HG02938 (cell line): ENCODE measurements around the gene RAB20.

Experiments used
- ATAC-seq: cut with Tn5 transposase; IDR thresholded peaks from one replicate; pipeline ENCODE4 v1.9.1; 2021; ENCODE audit warnings: mild to moderate bottlenecking, moderate library complexity; ENCODE audit not compliant: unreplicated experiment

Gene RAB20

DNA sequence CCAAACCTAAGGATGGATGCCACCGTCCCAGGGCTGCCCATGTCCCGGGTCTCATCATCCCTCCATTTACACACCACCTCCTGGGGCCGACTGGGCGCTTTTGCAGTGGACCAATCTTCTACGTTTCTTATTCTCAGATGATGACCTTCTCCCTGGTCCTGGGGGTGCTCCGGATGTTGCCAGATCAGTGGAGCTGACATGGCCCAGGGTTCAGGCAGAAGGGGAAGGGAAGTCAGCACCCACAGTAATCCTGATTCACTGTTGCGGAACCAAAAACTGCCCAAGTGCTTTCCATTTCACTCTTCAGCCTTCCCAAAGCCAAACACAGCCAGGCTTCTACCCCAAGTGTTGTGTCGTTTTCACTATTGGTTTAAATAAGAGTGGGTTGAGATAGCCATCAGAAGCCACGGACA is 29.8 kb downstream of the RAB20 start:
- no peak for ATAC-seq

DNA sequence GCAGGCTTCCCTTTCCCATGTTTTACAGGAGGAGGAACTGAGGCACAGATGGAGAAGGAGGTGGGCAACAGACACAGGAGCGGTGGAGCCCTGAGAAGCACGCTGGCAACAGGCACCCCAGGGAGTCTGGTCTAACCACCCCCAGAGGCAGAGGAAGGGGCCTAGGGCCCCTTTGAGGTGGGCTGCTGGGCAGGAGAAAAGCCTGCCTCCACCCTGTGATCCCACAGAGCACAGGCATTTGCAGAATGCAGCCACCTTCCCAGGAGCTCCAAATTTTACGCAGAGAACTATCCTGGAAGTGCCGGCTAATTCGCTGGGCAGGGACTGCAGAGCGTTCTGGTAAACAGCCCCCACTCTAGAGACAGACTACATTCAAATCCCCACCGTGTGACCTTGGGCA is 30.4 kb downstream of the RAB20 start:
- ATAC-seq: no peak

DNA sequence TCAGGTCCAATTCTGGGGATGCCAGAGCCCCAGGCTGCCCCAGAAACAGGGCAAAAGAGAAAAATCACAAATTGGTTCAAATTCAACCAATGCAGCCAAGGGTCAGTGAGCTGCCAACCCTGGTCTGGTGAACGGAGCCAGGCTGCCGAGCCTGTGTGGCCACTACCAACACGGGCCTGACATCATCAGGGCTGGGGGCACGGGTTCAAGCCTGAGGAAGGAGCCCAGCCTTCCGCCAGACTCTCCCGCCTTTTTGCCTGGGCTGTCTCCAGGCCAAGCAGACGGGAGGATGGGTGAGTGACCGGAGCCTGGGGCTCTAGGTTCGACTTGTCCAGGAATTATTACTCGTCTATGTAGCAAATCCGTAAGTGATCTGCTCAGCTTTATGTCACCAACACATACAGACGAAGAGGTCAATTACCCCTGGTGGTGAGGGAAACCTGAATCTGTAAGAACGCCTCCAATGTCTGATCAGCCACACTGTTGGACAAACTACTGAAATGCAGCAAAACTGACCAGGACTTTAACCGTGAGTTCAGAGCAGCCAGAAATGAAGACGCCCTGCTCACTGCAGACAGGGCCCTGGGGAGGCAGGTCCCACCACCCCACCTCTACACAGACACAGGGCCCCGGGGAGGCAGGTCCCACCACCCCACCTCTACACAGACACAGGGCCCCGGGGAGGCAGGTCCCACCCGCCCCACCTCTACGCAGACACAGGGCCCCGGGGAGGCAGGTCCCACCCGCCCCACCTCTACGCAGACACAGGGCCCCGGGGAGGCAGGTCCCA is 31.8 kb downstream of the RAB20 start:
- ATAC-seq: no peak

DNA sequence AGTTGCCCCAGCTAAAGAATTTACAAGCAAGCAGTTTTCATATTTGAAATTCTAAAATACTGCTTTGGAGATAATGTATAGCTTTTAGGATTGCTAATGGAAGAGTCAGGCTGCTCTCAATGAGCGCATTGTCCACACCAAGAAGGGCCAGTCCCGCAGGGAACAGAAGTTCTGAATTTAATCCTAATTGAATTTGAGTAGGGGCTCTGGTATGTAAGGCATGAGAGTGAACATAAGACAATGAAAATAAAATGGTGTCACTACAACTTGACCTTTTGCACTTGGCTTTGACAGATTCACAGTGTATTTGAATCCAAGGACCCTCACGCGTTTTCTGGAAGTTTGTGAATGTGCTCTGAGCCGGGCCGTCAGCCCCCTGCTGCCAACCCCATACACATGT is 32.6 kb downstream of the RAB20 start:
- no peak for ATAC-seq

DNA sequence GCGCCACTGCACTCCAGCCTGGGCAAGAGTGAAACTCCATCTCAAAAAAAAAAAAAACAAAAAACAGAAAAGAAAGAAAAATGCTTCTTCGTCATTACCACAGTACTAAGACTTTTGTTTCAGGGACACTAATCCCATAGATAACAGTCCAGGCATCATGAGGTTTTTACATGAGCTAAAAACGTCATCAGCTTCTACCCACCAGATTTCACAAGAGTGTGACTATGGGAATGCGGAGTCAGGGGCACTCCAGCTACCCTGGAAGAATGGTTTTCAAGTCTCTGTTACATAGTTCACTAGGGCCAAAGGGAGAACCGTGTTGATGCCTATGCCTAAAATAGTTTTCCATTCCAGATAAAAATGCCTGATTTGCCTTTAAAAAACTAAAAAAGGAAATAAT is 33.2 kb downstream of the RAB20 start:
- ATAC-seq: no peak

DNA sequence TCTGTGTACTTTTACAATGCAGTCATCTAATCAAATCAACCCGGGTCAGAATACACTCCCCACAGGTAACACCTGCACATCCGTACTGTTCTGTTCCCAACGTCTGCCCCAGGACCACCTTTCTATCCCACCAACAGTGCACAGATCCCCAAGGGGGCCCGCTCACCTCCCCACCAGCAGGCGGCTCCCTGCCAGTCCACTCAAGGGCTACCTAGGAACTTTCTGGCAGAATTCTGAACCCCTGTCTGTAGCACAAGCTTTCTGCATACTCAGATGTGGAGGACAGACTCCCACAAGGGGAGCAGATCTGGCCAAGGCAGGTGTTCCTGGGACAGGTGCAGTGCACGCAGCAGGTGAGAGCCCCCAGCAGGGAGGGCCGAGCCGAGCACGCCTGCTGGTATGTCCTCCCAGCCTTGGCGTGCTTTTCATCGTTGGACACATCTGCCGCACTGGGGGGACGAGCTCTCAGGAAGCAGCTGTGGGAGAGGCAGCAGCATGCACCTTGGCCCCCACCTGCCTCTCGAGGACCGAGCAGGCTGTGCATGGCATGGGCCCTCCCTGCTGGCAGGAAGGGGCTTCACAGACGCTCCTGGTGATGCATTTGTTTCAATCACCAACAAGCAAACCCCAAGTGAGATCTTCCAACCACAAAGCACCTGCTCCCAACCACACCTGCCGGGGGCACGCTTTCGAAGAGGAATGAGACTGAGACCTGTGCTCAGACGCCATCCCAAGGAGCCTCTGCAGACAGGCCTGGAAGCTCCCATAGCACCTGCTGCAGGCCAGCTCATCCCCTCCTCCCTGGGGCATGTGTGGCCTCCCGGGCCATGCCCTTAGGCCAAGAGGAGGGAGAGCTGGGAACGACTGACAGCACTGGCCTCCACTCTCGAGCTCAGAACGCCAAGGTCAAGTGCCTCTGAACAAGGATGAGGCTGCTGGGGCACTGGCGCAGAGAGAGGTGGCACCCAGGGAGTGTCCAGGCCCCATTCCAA is 35.9 kb downstream of the RAB20 start:
- ATAC-seq: peak; percentile 64

DNA sequence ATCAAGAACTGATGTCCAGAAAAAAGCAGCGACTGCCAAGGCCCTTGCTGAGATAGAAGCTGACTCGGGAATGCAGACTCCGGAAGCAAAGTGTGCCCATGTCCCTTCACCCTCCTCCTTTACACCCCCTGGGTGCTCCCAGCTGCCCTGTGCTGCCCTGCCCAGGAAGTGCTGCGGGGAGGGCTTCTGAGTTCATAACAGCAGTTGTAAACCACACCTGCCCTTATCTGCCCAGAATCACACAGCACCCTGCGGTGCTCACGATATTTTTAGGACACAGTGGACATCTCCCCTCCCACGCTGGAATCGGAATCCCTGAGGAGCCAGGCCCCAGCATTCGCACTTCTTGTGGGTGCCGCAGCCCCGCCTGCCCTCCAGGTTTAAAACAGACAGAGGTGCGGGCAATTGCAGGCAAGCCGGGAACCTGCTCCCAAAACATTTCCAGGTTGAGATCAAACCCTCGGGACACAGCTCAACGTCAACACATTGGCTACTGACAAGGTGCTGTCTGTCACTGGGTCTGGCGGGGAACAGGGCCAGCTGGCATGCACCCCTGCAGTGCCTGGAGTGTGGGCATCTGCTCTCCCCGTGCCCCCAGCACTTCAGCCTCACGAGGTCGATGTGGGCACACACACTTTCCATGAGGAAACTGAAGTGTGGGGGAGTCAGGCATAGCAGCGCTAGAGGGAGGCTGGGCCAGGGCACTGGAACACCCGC is 36.8 kb downstream of the RAB20 start:
- no peak for ATAC-seq

DNA sequence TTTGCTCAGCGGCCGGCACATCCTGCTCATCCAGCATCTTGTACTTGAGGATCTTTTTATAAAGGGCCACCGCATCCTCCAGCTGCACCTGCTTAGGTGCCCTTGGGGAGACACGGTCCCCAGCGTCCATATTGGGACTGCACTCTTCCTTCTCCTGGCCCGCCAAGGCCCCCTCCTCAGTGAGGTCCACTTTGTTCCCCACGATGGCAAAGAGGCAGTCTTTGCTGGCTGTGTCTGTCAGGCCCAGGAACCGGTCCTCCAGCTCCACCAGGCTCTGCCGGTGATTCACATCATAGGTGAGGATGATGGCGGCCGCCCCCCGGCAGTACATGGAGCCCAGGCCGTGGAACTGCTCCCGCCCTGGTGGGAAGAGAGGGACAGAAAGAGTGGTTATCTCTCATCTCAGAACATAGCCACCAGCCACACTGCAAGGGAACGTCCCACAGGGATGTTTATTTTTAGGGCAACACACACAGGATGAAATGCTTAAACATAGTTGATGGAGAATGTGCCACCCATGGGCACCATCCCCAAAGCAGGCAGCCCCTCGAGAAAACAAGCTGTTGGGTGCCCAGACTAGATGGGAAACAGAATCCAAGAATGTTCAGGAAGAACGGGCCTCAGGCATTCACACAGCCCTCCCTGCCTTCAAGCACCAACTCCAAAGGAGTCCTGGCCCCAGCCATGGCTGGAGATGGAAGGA is 37.5 kb downstream of the RAB20 start:
- ATAC-seq: no peak

DNA sequence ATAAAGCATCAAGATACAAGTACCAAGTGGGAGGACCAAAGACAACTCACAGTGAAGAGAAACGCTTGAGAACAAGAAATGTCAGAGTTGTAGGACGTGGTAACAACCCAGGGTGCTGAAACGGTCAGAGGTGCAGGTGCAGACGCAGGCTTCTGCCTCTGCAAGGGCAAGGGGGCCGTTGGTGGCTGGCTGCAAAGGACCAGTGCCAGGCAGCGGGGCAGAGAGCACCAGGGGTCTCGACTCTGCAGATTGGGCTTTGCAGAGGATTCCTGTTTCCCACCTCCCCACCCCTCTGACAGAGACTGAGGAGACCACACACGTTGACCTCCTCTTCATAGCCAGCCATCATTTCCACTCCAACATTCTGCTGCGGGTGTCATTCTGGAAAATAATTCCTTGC is 38.3 kb downstream of the RAB20 start:
- ATAC-seq: no peak

DNA sequence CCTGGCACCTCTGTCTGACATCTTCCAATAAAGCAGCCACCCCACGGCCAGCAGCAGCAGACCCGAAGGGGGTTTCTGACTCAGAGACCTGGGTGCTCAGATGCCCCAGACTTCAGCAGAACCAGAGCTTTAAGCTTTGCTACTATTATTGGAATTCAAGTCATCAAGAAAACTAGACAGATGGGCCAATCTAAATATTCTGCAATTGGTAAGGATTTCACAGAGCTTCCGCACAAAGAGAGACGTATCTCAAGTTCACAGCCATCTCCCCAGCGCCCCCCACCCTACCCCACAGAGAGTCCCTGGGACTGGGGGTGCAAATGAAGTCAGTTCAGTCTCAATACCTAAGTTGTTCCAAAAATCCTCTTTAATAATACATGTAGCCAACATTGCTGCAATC is 38.8 kb downstream of the RAB20 start:
- no peak for ATAC-seq

DNA sequence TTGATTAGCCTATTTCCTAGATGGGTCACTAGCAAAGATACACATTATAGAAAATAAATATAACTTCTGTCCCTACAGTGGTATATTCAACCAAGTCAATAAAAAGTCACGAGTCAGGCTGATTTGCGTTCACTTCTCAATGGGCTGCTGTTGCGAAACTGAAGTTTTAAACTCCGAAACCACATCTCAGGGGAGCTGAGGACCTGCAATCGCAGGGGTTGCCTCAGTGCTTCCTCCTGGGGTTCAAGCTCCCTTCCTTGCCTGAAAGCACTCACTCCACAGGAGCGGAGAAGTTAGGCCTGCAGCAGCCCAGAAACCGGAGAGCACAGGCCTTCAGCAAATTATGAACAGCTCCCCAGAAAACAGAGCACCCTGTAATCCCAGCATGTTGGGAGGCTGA is 39.6 kb downstream of the RAB20 start:
- no peak for ATAC-seq

DNA sequence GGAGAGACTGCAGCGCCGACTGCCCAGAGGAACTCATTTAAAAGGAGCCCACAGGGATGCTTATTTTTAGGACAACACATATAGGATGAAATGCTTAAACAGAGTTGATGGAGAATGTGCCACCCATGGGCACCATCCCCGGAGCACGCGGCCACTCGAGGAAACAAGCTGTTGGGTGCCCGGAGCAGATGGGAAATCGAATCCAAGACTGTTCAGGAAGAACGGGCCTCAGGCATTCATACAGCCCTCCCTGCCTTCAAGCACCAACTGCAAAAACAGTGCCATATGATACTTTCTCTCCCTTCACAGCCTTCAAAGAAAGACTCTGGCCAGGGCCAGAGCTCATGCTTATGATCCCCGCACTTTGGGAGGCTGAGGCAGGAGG is 40.2 kb downstream of the RAB20 start:
- no peak for ATAC-seq

DNA sequence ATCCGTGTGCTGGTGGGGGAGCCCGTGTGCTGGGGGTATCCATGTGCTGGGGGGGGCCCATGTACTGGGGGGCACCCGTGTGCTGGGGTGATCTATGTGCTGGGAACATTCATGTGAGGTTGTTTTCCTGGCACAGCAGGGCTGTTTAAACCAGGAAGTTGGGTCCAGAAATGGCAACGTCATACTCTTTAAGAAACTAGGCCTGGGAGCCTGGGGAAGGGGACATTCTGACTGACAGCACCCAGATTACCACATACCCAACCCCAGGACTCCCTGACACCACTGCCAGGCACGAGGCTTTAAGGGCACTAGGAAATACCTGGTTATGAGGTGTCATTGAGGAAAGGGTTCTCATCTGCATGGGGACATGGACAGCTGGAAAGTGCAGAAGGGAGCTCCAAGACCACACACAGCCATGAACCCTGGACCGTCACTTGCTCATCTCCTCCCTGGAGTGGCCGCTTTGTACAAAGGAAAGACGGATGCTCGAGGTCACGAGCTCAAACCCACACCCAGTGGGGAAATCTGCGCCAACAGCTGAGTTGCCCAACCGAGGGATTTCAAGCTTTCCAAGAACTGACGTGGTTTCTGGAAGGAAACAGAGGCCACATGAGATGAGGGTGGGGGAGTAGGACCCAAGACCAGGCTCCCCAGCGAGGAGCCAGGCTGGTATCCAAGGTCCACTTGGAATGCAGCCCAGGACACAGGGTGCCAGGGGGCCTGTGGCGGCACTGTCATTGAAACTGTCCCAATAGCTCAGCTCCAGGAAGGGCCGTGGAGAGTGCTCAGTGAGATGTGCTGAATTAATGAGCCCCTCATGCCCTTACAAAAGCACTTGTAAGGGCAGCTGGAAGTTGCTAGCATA is 40.9 kb downstream of the RAB20 start:
- no peak for ATAC-seq

DNA sequence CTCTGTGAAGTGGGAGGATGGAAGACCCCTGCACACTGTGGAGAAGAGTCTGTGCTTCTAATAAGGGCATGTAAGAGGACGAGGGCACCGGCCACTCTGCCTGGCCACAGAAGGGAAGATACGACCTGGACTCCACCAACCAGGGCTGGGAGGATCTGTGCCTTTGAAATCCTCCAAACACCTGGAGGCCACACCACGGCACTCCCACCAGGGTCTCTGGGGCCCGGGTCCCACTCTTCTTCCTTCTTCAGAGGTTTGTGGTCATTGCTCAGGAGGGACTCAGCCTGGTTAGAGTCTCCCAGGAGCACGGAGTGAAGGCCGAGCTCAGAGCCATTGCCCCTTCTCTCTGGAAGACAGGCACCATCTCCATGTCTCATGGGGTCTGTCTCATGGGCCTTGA is 42.0 kb downstream of the RAB20 start:
- no peak for ATAC-seq

DNA sequence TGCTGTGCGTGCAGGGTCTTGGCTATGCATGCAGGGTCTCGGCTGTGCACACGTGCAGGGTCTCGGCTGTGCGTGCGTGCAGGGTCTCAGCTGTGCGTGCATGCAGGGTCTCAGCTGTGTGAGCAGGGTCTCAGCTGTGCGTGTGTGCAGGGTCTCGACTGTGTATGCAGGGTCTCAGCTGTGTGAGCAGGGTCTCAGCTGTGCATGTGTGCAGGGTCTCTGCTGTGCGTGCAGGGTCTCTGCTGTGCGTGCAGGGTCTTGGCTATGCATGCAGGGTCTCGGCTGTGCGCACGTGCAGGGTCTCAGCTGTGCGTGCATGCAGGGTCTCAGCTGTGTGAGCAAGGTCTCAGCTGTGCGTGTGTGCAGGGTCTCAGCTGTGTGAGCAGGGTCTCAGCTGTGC is 42.5 kb downstream of the RAB20 start:
- no peak for ATAC-seq

DNA sequence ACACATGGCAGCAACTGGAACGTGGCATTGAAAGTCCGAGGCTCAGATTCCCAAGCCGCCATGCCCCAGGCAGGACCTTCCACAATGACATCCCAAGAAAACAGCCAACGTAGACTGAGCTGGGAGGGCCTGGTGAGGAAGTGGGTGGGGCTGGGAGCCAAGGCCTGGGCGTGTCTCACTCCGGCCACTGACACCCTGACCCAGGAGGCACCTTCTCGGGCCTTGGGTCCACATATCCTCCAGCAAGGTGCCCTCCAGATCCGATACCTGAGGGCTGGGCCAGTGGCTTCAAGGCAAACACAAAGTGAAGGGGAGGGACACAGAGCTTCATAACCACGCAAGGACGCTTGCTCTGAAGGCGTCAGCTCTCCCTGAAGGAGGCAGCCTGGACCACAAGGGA is 43.0 kb downstream of the RAB20 start:
- ATAC-seq: no peak

DNA sequence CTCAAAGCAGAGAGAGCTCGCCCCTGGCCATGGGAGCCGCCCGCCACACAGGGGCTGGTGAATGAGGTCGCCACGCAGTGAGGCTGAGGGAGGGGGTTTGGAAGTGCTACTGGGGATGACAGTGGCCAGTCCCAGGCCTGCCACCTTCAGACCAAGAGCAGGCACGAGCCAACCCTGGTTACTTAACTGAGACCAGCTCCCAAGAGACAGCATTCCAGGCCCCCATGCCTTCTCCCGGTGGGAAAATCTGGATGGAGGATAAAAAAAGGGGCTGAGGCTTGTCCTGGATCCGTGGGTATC is 43.3 kb downstream of the RAB20 start:
- ATAC-seq: no peak

DNA sequence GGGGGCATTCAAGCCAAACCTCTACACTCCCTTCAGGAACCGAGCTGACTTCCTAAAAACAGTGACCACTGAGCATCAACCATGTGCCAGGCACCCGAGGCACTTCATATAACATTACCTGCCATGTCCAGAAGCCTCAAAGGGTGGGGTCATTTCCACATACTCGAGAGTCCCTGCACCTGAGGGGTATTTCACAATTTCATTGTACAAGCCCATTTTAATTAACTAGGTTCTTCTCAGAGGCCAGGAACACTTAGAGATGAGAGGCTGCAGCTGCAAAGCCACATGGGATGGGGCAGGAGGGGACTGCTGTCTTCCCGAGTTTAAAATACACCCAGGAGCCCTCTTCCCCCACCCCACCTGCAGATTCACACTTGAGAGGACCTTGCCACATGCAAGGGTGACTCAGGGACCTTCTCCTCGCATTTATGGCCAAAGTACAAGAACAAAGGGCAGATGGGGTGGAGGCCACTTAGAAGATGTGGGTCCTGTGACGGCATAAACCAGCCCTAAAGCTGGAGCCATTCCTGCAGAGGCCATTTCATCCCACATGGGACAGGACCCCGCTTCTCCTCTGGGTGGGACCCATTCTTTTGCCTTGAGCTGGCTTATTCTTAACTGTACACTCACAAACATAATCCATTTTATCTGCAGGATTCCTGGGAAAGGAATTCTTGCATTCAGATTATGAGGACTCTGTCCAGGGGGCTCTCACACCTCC is 43.9 kb downstream of the RAB20 start:
- ATAC-seq: no peak

DNA sequence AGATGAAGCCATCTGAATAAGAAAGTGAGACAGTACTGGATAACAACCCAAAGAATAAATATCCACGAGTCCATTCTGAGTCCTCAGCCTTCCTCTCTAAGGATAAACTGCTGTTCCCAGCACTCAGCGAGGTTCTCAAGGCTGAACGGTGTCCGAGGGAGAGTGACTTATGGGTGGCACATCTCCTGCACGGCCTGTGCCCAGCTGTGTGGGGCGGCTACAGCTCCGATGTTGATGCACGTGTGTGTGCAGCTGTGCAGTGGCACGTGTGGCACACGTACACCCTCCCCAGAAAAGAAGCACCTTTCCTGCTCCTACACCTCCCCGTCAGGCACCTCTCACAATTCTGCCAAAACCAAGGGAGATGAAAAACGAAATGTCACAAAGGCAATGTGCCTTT is 45.0 kb downstream of the RAB20 start:
- no peak for ATAC-seq
